H7 (cell line): ENCODE results near the gene KIAA0930. TPM values are rescaled to one million over a fixed set of nuclear protein-coding genes. Genes with fewer than 3 reads are reported as not detected.
"Not testable (repeated sequence)": the region's sequence is repeated elsewhere in the genome, so short reads cannot be mapped to it uniquely, and the experiment has no call there.

Source experiments
- DNase-seq: peaks from one replicate; pipeline ENCODE4 v3.0.0; 2012
- H3K27me3 ChIP-seq: 2 replicates; pipeline ENCODE4 v1.6.0; 2011; ENCODE audit warnings: mild to moderate bottlenecking, low read length; ENCODE audit not compliant: control insufficient read depth, insufficient read depth
- H3K36me3 ChIP-seq: replicated peaks from 2 replicates; pipeline ENCODE4 v1.5.1; 2011; ENCODE audit warnings: low read length; ENCODE audit not compliant: control insufficient read depth, insufficient read depth
- H3K4me3 ChIP-seq: 2 replicates; pipeline ENCODE4 v1.5.1; 2011; ENCODE audit warnings: low read depth, mild to moderate bottlenecking, control low read depth, low read length, moderate library complexity; ENCODE audit not compliant: insufficient read depth
- total RNA-seq: library from RNA; depleted of rRNA; stranded (reverse); fragments of >200 nt; shearing (Covaris generic); gene quantifications from 2 replicates; pipeline ENCODE4 v1.2.3, GENCODE V29; 2014

Gene KIAA0930
- total RNA-seq, 1 experiment from 2014 or later, result 43.9 TPM

GRCh38 chr22:45270095-45271020, 29.7 kb upstream of the KIAA0930 start:
- H3K27me3 ChIP-seq, result peaks cover 9% of the 10 kb centered on the region; the same call in 1 of the 2 replicates
- no peak overlapping the region for H3K4me3 ChIP-seq
- no peak for DNase-seq
- H3K36me3 ChIP-seq, result no peaks in the 10 kb centered on the region

DNA sequence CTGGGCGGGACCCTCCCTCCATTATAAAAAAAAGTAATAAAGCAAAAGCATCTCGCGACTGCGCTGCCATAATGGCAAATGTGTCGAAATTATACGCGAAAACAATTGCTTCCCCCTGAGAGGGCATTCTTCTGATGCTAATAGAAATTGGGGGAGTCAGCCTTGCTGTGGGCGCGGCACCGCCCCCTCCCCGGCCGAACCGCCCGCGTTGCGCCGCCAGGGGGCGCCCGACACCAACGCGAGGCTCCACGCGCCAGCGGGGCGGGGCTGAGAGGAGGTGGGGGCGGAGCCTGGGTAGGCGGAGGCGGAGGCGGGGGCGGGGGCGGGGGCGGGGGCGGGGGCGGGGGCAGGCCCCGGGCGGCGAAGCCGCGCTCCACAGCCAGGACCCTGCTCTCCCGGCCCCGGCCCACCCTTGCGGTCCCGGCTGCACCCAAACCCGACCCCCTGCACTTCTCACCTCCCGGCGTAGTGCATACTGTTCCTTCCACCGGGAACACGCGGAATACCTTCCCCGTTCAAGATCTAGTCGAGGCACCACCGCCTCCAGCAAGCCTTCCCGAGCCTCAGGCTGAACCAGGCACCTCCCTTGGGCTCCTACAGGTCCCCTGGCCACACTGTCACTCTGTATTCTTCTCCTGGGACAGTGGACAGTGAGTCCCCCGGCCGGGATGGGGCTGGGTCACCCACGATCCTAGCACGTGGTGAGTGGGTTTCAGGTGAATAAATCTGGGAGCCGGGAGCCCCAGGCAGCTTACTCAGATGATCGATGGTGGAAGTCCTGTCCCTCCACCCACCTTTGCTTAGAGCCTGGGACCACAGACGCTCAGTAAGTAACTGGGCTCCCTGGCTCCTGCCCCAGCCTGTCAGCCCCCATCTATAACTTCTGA, 28.5 kb upstream of the KIAA0930 start:
- peaks cover 9% of the 10 kb centered on the region; the same call in 1 of the 2 replicates for H3K27me3 ChIP-seq
- H3K4me3 ChIP-seq, result peak overlapping the region; percentile 84
- H3K36me3 ChIP-seq, result no peaks in the 10 kb centered on the region
- DNase-seq, result peak; percentile 96

DNA sequence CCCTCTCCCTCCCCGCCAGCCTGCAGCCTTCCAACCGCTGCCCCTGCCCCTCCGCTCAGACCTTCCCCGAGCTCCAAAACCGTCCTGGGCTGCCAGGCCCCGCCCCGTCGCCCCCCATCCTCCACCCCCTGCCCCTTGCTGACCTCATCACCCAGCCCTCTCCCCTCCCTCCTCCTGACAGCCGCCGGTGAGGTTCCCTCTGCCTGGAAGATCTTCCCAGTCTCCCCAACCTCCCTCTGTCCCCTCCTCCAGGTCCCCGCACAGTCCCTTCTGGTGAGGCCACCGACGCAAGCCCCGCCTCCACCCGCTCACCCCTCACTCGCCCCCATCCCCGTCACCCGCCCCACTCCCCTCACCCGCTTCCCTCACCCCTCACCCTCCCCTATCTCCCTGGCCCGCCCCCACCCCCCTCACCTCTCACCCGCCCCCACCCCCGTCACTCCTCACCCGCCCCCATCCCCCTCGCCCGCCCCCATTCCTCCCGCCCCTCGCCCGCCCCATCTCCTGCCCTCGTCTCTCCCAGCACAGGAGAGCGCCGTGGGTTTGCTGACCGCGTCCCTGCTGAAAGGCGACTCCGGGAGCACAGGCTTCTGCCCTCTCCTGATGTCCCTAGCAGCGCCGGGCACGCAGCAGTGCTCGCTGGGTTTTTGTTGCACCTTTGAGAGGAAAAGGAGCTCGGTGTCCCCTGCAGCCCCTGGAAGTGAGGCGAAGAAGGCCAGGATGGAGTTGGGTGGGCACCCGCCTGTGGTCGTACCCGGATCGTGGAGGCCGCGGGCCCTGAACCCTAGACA, 27.7 kb upstream of the KIAA0930 start:
- no peaks in the 10 kb centered on the region for H3K36me3 ChIP-seq
- peaks cover 11% of the 10 kb centered on the region for H3K27me3 ChIP-seq
- DNase-seq, result peak; percentile 99

DNA sequence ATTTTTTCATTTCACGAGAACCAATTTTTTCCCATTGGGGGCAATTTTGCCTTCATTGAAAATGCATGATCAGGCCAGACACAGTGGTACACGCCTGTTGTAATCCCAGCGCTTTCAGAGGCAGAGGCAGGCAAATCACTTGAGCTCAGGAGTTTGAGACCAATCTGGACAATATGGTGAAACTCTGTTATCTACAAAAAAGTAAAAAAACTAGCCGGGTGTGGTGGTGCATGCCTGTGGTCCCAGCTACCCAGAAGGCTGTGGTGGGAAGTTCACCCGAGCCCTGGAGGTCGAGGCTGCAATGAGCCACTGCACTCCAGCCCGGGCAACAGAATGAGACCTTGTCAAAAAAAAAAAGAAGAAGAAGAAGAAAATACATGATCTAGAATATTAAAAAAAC, 24.8 kb upstream of the KIAA0930 start:
- peaks cover 10% of the 10 kb centered on the region for H3K27me3 ChIP-seq
- no peak for DNase-seq
- H3K4me3 ChIP-seq, result no peak overlapping the region
- H3K36me3 ChIP-seq, result no peaks in the 10 kb centered on the region

More for the DNA sequence above, 27.7 kb upstream of the KIAA0930 start:
- peak overlapping the region; percentile 84 for H3K4me3 ChIP-seq

DNA sequence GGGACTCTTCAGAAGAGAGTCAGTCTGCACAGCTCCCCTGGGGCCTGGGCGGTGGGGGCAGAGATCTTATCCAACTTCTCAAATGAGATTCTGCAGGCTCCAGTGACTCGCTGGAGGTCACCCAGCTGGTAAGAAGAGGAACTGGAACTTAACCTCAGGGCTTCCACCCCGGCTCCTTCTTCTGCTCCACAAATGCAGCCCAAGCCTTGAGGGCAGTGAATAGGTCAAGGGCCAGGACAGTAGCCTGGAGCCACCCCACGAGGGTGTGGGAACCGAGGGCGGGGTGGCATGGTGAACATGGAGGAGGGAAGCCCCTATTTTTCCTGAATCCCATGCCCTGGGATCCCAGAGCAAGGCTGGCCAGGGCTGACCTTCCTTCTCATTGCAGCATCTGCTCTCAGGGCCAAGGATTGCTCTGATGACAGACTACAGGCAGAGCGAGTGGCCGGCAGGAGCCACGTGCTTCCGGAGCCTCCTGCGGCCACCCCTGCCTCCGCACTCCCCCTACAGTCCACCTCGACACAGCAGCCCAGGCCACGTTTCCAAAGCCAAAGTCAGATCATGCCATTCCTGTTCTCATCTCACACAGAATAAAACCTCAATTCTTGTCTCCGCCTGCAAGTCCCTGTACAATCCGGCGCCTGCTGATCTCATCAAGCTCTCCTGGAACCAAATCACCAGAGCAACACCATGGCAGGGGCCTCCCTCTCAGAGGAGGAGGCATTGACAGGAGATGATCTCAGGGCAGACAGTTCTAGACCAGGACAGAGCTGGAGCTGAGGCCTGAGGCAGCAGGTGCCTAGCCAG, 23.0 kb upstream of the KIAA0930 start:
- peak; percentile 94 for DNase-seq
- peaks cover 4% of the 10 kb centered on the region for H3K27me3 ChIP-seq
- no peak overlapping the region for H3K4me3 ChIP-seq
- H3K36me3 ChIP-seq, result no peaks in the 10 kb centered on the region

DNA sequence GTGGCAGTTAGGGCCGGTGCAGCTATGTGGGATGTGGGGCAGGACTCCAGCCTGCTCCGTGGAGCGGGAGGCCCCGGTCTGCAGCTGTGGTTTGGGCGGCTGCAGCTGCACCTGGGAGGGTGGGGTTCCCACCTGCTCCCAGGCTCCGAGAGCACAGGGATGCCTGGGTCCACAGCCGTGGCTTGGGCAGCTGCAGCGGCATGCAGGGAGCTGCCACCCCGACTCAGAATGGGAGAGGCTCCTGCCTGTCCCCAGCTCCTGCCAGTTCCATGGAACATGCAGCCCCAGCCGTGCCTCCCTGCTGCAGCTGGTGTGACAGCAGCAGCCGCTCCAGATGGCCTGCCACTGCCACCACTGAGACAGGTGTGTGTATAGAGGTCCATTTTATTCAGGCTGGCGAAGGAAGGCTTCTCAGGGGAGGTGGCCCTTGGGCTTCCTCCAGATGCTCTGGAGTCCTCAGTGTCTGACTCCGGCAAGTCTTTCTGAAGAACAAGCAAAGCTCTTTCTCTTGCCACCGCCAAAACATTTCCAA, 22.3 kb upstream of the KIAA0930 start:
- Histone ChIP-seq H3K36me3 (no peaks in the 10 kb centered on the region), H3K27me3 (peaks cover 4% of the 10 kb centered on the region), H3K4me3 (no peak overlapping the region)
- no peak for DNase-seq

DNA sequence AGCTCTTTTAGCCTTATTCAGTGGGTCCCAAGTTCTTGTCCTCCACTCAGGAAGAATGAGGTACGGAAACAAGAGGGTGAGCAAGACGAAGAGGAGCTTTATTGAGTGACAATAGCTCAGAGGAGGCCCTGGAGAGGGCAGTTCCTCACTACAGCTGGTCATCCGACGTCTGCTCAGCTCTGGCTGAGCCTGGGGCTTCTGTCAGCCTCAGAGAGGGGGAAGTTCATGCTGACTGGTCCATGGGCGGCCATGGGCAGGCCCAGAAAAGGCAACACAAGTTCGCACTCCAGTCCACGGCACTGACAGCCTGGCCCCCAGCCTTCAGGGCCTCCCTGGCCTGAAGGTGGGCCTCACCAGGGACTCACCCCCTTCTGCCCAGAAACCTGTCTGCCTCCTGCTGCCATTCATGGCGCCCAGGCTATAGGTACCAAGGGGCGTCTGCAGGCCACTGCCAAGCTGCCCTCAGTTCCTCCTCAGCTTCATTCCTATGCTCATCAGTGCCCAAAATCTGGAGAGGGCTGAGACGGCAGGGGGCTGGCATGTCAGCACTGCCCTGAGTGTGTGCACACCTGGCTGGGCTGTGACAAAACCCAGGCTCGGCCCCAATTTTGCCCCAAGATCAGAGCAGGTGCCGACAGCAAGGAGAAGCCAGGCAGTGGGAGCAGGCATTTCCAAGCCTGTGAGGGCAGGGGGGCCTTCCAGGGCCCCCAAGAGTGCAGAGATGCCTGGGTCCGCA, 21.7 kb upstream of the KIAA0930 start:
- Histone ChIP-seq H3K27me3 (peaks cover 4% of the 10 kb centered on the region), H3K4me3 (no peak overlapping the region), H3K36me3 (no peaks in the 10 kb centered on the region)
- DNase-seq, result no peak

- H3K4me3 ChIP-seq, result no peak overlapping the region
- no peaks in the 10 kb centered on the region for H3K36me3 ChIP-seq
- DNase-seq, result no peak
- H3K27me3 ChIP-seq, result peaks cover 4% of the 10 kb centered on the region
Observed at GRCh38 chr22:45261407-45262088, 20.9 kb upstream of the KIAA0930 start.

- H3K36me3 ChIP-seq, H3K27me3 ChIP-seq, DNase-seq, H3K4me3 ChIP-seq: not testable (repeated sequence)
Observed at GRCh38 chr22:45260395-45260759, 19.7 kb upstream of the KIAA0930 start.

GRCh38 chr22:45259754-45260394, 19.2 kb upstream of the KIAA0930 start:
- H3K4me3 ChIP-seq, result no peak overlapping the region
- H3K27me3 ChIP-seq, result peaks cover 4% of the 10 kb centered on the region
- H3K36me3 ChIP-seq, result no peaks in the 10 kb centered on the region
- no peak for DNase-seq

DNA sequence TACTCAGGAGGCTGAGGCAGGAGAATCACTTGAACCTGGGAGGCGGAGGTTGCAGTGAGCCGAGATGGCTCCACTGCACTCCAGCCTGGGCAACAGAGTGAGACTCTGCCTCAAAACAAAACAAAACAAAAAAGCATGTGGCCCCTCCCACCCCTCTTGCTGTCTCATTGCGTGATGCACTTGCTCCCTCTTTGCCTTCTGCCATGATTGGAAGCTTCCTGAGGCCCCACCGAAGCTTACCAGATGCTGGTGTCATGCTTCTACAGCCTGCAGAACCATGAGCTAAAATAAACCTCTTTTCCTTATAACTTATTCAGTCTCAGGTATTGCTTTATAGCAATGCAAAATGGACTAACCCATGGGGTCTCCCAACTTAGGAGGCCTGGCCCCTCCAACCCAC, 17.2 kb upstream of the KIAA0930 start:
- not testable (repeated sequence) for H3K27me3 ChIP-seq, DNase-seq, H3K36me3 ChIP-seq, H3K4me3 ChIP-seq

DNA sequence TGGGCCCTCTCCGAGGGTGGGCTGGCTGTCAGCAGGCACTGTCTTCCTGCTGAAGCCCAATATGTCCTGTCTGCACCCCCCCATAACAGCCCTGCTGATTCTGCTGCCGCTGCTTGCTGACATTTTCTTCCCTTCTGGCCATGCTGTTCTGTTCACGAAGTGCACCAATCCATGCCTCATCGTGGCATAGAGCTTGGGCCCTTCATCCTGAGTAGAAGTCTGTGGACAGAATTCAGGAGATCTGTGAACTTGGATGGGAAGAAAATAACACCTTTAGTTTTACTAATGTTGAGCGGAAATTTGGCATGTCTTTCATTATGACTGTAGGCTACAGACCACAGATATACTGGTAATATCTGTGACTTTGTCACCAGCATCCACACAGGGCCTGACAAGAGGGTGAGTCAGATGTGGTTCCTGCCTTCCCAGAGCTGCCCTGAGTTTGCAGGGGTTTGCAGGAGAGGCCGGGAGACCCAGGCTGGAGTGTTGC, 14.1 kb upstream of the KIAA0930 start:
- no peaks in the 10 kb centered on the region for H3K27me3 ChIP-seq
- no peak overlapping the region for H3K4me3 ChIP-seq
- no peaks in the 10 kb centered on the region for H3K36me3 ChIP-seq
- no peak for DNase-seq
